KMS-11 (cell line): ENCODE results near the gene MAU2.
"Not testable (repeated sequence)": the region's sequence is repeated elsewhere in the genome, so short reads cannot be mapped to it uniquely, and the experiment has no call there.

Source experiments
- H2AFZ ChIP-seq: fragments of 200-600 bp; sonication (generic); 2 replicates; pipeline ENCODE4 v1.6.1; 2016; ENCODE audit warnings: antibody characterized with exemption, mixed run types, low read depth
- H3K27ac ChIP-seq: fragments of 200-600 bp; sonication (generic); 2 replicates; pipeline ENCODE4 v1.6.1; 2016; ENCODE audit warnings: mild to moderate bottlenecking, mixed run types
- H3K27me3 ChIP-seq: fragments of 200-600 bp; sonication (generic); 2 replicates; pipeline ENCODE4 v1.6.1; 2017; ENCODE audit warnings: mild to moderate bottlenecking, low read depth, mixed run types, moderate library complexity; ENCODE audit not compliant: insufficient read depth
- H3K36me3 ChIP-seq: fragments of 200-600 bp; sonication (generic); 2 replicates; pipeline ENCODE4 v1.6.1; 2017; ENCODE audit warnings: mild to moderate bottlenecking, mixed run types; ENCODE audit not compliant: insufficient read depth
- H3K4me1 ChIP-seq: fragments of 200-600 bp; sonication (generic); 2 replicates; pipeline ENCODE4 v1.6.1; 2016; ENCODE audit warnings: mild to moderate bottlenecking, low read depth, mixed run types; ENCODE audit not compliant: poor library complexity, severe bottlenecking
- H3K4me2 ChIP-seq: fragments of 200-600 bp; sonication (generic); 2 replicates; pipeline ENCODE4 v1.7.0; 2016; ENCODE audit warnings: mild to moderate bottlenecking, mixed run types
- H3K4me3 ChIP-seq: fragments of 200-600 bp; sonication (generic); IDR thresholded peaks from 2 replicates; pipeline ENCODE4 v1.6.1; 2017; ENCODE audit warnings: low read depth, low read length, mixed read lengths; ENCODE audit not compliant: insufficient read depth
- H3K79me2 ChIP-seq: fragments of 200-600 bp; sonication (generic); 2 replicates; pipeline ENCODE4 v1.6.1; 2016; ENCODE audit warnings: low read depth, mixed run types; ENCODE audit not compliant: insufficient read depth
- H3K9ac ChIP-seq: fragments of 200-600 bp; sonication (generic); 2 replicates; pipeline ENCODE4 v1.6.1; 2016; ENCODE audit warnings: mild to moderate bottlenecking, mixed run types
- H4K20me1 ChIP-seq: fragments of 200-600 bp; sonication (generic); 2 replicates; pipeline ENCODE4 v1.6.1; 2016; ENCODE audit warnings: mild to moderate bottlenecking, mixed run types; ENCODE audit not compliant: insufficient read depth
- TF ChIP-seq, protein P1 (sequence below): fragments of 200-600 bp; sonication (generic); conservative IDR thresholded peaks from 2 replicates; pipeline ENCODE4 v1.6.1; 2017; ENCODE audit warnings: low read depth, mild to moderate bottlenecking, antibody characterized with exemption, low read length, moderate library complexity, mixed read lengths

The MAU2 gene

DNA sequence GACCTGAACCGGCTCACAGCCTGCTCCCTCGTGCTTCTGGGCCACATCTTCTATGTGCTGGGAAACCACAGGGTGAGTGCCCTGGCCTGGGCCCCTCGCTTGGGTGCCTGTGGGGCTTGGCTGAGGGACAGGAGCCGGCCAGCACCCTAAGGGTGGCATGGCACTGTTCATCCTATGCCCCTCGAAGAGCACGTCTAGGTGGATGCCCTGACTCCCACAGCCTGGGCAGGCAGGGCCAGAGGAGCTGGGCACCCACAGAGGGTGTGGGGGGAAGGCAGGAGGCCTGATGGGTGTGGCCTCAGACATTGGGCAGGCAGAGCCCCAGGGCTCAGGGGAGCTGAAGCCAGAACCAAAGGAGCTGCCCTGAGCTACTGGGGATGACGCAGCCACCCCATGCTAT is 28.7 kb downstream of the MAU2 start:
- Histone ChIP-seq H3K27me3 (no peaks in the 10 kb centered on the region), H3K4me1 (no peaks in the 10 kb centered on the region), H4K20me1 (no peaks in the 10 kb centered on the region), H3K27ac (no peak overlapping the region), H3K9ac (no peak overlapping the region), H3K4me2 (no peak overlapping the region), H2AFZ (no peak overlapping the region), H3K4me3 (no peak overlapping the region), H3K36me3 (no peaks in the 10 kb centered on the region), H3K79me2 (no peaks in the 10 kb centered on the region)
- TF ChIP-seq, protein P1, sequence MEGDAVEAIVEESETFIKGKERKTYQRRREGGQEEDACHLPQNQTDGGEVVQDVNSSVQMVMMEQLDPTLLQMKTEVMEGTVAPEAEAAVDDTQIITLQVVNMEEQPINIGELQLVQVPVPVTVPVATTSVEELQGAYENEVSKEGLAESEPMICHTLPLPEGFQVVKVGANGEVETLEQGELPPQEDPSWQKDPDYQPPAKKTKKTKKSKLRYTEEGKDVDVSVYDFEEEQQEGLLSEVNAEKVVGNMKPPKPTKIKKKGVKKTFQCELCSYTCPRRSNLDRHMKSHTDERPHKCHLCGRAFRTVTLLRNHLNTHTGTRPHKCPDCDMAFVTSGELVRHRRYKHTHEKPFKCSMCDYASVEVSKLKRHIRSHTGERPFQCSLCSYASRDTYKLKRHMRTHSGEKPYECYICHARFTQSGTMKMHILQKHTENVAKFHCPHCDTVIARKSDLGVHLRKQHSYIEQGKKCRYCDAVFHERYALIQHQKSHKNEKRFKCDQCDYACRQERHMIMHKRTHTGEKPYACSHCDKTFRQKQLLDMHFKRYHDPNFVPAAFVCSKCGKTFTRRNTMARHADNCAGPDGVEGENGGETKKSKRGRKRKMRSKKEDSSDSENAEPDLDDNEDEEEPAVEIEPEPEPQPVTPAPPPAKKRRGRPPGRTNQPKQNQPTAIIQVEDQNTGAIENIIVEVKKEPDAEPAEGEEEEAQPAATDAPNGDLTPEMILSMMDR, result no peak

DNA sequence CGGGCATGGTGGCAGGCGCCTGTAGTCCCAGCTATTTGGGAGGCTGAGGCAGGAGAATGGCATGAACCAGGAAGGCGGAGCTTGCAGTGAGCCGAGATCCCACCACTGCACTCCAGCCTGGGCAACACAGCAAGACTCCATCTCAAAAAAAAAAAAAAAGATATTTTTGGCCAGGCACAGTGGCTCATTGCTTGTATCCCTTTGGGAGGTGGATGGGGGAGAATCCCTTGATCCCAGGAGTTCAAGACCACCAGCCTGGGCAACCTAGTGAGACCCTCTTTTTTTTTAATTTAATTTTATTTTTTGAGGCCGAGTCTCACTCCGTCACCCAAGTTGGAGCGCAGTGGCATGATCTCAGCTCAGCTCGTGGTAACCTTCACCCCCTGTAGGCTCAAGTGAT is 30.1 kb downstream of the MAU2 start:
- H3K27ac ChIP-seq, H3K36me3 ChIP-seq, H3K27me3 ChIP-seq: not testable (repeated sequence)

DNA sequence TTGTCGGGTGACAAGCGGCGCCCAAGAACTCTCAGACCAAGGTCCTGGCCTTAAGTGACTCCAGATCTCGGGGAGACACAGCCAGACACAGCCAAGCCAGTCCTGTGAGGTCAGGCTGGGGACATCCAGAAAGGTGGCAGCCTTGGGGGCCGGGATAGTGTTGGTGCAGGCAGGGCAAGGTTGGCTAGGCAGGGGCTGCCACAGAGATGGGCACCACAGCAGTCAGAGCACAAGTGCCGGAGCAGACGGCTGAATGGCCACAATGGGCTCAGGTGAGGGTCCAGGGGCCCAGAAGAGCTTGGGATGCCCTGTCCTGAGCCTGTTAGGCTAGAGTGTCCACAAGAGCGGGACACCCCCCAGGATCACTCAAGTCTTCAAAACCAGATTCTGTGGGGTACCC is 32.2 kb downstream of the MAU2 start:
- no peaks in the 10 kb centered on the region for H3K27me3 ChIP-seq
- H3K4me2 ChIP-seq, result no peak overlapping the region

More for the DNA sequence above, 30.1 kb downstream of the MAU2 start:
- not testable (repeated sequence) for H3K4me2 ChIP-seq, H3K4me1 ChIP-seq, H2AFZ ChIP-seq, H3K9ac ChIP-seq, H3K4me3 ChIP-seq, H4K20me1 ChIP-seq, H3K79me2 ChIP-seq

DNA sequence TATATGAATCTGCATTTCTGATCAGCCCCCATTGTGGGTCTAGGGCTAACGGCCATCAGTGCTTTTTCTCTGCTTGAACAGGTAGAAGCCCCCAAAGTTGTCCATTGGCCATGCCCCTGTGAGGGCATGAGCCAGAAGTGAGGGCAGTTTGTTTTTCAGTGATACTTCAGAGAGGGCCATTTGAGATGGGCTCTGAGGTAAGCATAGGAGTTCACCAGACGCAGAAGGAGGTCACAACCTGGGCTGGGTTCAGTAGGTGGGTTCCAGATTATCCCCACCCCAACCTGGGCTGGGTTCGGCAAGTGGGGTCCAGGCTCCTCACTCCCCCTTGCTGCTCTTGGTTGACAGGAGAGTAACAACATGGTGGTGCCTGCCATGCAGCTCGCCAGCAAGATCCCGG is 33.4 kb downstream of the MAU2 start:
- H3K79me2 ChIP-seq, result no peaks in the 10 kb centered on the region
- H3K36me3 ChIP-seq, result no peaks in the 10 kb centered on the region
- H3K27me3 ChIP-seq, result no peaks in the 10 kb centered on the region
- no peak overlapping the region for H3K4me2 ChIP-seq
- no peak overlapping the region for H2AFZ ChIP-seq
- TF ChIP-seq, protein P1, result no peak
- H3K9ac ChIP-seq, result no peak overlapping the region
- no peaks in the 10 kb centered on the region for H4K20me1 ChIP-seq
- H3K4me3 ChIP-seq, result no peak overlapping the region
- no peak overlapping the region for H3K27ac ChIP-seq
- H3K4me1 ChIP-seq, result no peaks in the 10 kb centered on the region

More for the DNA sequence above, 32.2 kb downstream of the MAU2 start:
- no peak overlapping the region for H2AFZ ChIP-seq
- no peaks in the 10 kb centered on the region for H4K20me1 ChIP-seq
- H3K36me3 ChIP-seq, result no peaks in the 10 kb centered on the region
- H3K4me3 ChIP-seq, result no peak overlapping the region
- TF ChIP-seq, protein P1, result no peak
- no peaks in the 10 kb centered on the region for H3K79me2 ChIP-seq
- H3K9ac ChIP-seq, result no peak overlapping the region
- H3K27ac ChIP-seq, result no peak overlapping the region
- no peaks in the 10 kb centered on the region for H3K4me1 ChIP-seq

DNA sequence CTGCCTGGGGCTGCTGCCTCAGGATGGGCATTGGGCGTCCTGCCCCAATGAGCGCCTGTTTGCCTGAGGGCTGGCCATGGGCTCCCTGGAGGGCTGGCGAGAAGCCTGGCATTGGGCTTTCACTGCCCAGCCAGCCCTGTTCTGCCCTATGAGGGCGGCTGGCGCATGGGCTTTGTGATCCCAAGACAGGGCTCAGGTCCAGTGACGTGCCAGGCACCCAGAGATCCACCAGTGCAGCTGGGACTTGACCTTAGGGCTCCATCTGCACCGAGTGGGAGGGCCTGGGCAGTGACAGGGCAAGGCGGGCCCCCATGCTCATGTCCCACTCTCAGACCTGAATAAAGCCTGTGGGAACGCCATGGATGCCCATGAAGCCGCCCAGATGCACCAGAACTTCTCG is 34.3 kb downstream of the MAU2 start:
- H3K4me1 ChIP-seq, result no peaks in the 10 kb centered on the region

More for the DNA sequence above, 34.3 kb downstream of the MAU2 start:
- Histone ChIP-seq H3K79me2 (no peaks in the 10 kb centered on the region), H3K4me2 (no peak overlapping the region), H3K9ac (no peak overlapping the region), H3K36me3 (no peaks in the 10 kb centered on the region), H3K4me3 (no peak overlapping the region), H4K20me1 (no peaks in the 10 kb centered on the region), H3K27ac (no peak overlapping the region), H3K27me3 (no peaks in the 10 kb centered on the region), H2AFZ (no peak overlapping the region)
- TF ChIP-seq, protein P1, result no peak
